GM18507 (cell line): Measurements from ENCODE around the gene RAD52.

ENCODE experiments used
- DNase-seq: peaks from one replicate; pipeline ENCODE4 v3.0.0; 2011; ENCODE audit warnings: low read depth; ENCODE audit not compliant: insufficient read length; ENCODE audit errors: extremely low spot score
- FAIRE-seq: peaks from 2 replicates; lab custom pipeline; 2011; peaks lifted over from hg19 to GRCh38; lab: Jason Lieb, UNC

The RAD52 gene

GRCh38 chr12:920676-921075, 28.8 kb downstream of the RAD52 start:
- DNase-seq: no peak
- FAIRE-seq: no peak

- DNase-seq: no peak
- no peak for FAIRE-seq
These were observed 32.6 kb downstream of the RAD52 start for GRCh38 chr12:916712-917445.

GRCh38 chr12:916240-916639, 33.3 kb downstream of the RAD52 start:
- DNase-seq (no peak), FAIRE-seq (no peak)

DNA sequence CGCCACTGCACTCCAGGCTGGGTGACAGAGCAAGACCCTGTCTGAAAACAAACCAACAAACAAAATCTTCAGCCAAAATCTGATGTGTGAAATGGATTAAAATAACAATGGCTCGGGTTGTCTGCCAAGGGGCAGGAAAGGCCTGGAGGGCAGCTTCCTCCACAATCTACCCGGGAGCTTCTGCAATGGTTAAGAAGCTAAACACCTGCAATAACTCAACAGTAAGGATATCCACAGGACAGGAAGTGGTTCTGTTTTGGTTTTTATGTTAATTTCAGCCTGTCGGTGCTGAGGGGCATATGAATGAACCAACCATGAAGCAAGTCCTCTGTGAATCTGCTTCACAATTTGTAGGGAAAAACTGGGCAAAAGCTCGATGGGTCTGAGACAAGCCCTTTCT, 34.4 kb downstream of the RAD52 start:
- no peak for DNase-seq
- FAIRE-seq: peak; percentile 49

DNA sequence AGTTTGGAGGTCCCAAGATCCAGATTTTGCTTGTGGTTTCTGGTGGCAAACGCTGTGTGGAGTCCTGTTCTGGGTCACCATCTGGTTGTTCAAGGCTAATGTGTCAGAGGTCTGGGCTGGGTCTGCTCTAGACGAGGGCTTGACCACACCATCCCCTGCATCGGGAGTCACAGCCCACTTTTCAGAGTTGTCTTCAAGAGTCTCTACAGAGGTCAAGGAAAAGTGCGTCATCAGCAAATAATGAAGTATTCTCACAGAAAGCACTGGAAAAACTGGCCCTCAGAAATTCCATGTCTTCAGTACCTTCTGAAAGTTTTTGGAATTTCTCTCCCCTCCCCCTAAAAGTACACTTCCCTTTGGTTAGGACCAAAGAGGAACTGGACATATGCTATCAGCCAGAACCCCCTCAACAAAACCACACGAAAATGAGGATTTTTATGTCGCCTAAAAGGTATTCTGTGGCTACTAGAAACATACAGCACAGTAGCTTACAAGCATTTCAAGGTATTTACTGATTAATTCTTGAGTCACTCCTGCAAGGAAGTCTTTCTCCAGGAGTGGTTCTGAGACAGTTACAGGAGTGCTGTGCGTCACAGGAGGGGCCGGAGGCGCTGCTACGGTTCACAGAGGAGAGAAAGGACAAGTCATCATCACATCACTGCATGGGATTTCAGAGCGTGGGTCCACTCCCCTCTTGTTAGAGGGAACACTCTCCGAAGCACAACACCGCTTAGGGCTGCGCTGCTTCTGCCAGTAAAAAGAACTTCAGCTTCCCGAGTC, 35.4 kb downstream of the RAD52 start:
- no peak for DNase-seq
- FAIRE-seq: no peak

DNA sequence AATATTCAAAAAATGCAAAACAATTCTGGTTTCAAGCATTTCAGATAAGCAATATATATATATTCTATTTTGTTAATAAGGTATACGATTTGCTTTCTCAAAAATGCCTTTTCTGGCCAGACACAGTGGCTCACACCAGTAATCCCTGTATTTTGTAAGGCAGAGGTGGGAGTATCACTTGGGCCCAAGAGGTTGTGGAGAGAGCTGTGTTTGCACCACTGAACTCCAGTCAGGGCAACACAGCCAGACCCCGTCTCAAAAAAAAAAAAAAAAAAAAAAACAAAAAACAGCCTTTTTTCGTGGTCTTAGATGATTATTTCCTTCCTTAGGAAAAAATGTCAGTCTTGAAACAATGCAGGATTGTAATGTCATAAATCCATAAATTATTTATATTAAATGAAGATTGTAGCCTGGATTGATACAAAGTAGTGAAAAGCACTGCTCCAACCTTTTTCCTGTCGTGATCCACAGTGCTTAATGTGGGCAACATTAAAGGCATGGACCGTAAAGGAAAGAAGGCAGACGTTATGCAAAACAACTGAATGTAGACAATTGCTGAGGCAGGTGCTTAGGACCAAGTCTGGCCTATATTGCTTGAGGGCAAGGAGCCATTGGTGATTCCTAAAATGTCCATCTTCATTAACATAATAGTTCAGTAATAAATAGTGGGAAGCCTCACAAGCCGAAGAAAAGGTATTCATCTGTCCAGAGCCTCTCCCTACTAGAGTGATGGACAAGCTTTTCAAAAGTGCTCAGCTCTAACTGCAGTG, 36.8 kb downstream of the RAD52 start:
- FAIRE-seq (no peak), DNase-seq (no peak)

- DNase-seq: no peak
- no peak for FAIRE-seq
These were observed 38.2 kb downstream of the RAD52 start for GRCh38 chr12:911191-911826.

DNA sequence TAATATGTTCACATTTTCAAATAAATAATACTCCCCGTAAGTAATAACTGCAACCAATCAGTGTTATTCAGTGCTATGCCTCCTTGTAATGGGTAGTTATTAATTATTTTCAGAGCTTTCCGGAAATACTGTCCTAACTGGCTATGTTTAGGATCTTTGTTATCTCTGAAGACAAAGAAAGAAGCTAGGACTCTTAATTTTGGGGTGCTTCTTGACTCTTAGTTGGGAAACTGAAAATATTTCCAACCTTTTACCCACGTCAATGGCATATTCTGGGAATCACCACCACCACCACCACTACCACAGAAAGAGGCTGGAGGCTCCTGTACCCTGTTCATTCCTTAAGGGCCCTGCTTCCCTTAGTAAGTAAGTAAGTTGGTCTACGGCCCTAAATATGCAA, 39.1 kb downstream of the RAD52 start:
- FAIRE-seq (no peak), DNase-seq (no peak)

- DNase-seq: no peak
- no peak for FAIRE-seq
These were observed 39.6 kb downstream of the RAD52 start for GRCh38 chr12:909861-910260.

DNA sequence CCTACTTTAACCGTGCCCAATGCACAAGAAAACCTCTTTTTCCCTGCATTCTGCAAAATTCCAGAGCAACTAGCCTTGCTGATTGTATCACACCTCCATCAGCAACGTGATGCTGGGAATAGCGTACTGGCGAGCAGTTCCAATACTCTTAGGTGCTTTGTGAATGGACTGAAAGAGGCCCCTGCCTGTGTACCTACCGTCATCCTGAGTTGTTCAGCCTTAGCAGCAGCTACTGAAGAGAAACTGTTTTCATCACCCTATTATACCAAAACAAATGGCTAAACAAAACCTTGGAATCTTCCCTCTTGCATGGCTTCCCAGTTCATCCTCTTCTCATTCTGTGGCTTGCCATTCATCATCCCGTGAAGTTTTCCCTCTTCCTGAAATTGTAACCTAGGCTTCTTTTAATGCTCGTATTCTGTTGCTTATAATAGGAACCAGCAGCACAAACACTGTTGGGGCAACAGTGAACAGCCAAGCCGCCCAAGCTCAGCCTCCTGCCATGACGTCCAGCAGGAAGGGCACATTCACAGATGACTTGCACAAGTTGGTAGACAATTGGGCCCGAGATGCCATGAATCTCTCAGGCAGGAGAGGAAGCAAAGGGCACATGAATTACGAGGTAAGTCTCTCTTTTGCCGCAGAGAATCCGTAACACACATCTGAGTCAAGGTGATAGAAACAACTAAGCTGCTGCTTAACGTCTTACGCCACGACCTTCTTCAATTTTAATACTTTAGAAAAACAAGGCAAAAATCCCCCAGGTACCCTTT, 41.9 kb downstream of the RAD52 start:
- DNase-seq (no peak), FAIRE-seq (no peak)

DNA sequence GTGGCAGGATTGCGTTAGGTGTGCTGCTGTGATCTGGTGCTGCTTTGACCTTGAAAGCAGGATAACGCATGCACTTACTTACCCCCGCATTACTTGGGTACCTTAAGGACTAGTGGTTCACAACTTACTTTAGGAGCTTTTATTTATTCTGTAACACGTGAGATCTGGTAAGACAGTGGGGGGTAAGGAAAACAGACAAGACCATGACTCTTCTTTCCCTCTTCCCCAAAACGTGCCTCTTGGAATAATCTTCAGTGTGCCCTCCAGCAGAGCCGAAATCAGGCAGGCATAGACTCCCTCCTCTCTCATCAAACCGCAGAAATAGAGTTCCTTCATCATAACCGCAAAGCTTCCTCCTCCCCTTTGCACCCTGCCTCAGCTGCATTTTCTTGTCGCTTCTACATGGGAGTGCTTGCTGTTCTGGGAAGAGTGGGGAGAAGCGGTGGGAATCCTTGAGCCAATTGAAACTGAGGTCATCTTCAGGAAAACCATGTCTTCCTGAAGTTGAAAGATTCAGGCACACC, 43.4 kb downstream of the RAD52 start:
- no peak for DNase-seq
- FAIRE-seq: no peak

DNA sequence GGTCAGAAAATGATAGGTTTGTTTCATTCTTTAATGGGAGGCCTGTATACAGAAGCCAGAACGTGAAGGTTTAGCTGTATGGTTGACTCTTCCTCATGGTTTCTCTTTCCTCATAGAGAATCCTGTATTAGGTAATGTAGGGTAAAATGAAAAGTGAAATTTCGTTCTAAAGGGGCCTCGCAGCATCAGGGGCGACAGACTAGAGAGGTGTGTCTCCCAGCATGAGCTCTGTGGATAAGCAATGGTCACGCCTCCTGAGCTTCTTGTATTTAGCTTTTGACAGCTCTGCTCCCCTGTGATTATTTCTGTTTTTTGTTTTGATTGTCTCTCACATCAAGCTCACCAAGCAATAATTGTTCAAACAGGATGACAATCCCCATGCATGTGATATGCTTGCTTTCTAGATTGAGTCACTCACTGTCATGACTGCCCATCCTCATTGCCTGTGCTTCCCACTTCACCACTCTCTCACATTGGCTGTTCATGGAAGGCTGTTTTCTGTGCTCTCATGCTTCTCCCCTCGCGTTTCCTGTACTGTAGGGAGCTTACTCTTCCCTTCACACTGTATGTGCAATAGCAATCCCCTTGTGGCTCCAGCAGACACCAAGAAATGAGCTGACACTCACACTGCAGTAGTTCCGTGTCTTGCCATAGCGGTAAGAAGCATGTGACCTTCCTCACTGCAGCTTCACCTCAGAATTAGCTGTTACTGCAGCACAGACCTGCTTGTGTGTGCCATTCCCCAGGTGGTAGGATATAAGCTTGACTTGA, 44.0 kb downstream of the RAD52 start:
- no peak for DNase-seq
- no peak for FAIRE-seq

GRCh38 chr12:904010-904414, 45.5 kb downstream of the RAD52 start:
- DNase-seq (no peak), FAIRE-seq (no peak)

DNA sequence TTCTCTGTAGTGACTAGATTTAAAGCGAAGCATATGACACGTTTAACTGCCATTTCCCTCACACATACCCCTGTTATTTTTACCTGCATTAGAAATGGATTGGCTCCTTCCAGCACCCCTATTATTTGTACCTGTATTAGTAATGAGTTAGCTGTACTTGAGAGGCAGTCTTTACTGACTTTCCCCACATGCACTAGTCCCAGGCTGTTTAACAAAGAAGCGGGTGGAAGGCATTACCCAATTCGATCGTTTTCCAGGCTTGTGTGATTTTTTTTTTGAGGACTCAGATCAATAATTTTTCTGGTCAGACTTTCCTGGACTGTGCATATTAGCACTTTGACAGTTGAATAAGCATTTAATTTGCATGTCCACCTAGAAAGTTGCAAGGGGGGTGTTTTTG, 46.4 kb downstream of the RAD52 start:
- no peak for FAIRE-seq
- no peak for DNase-seq

DNA sequence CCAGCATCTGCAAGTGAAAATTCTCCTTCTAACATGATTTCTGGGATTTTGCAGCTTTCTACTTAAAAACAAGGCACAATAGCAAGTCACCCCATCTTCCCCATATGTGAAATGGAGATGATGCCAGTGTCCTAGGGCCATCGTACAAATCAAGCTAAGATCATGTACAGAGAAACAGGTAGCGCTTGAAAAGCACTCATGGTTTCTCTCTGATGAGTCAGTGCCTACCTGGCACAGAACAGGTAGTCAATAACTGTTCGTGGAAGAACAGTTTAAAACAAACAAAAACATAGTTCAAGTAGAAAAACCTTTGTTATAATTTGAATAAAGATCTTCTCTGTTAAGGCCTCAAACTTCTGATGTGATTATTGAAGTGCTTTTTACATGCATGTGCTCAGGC, 46.9 kb downstream of the RAD52 start:
- DNase-seq (no peak), FAIRE-seq (no peak)

- no peak for DNase-seq
- FAIRE-seq: no peak
These were observed 52.1 kb downstream of the RAD52 start for GRCh38 chr12:897386-897785.

- no peak for DNase-seq
- FAIRE-seq: no peak
These were observed 53.5 kb downstream of the RAD52 start for GRCh38 chr12:896031-896430.

- no peak for FAIRE-seq
- DNase-seq: no peak
These were observed 55.3 kb downstream of the RAD52 start for GRCh38 chr12:894226-894625.
